ENCODE data around the gene NR1I2. TPM values are rescaled to one million over a fixed set of nuclear protein-coding genes. Genes with fewer than 3 reads are reported as not detected.

The NR1I2 gene
- polyA plus RNA-seq, 3 donors = 0.07 TPM; not detected in 2

DNA sequence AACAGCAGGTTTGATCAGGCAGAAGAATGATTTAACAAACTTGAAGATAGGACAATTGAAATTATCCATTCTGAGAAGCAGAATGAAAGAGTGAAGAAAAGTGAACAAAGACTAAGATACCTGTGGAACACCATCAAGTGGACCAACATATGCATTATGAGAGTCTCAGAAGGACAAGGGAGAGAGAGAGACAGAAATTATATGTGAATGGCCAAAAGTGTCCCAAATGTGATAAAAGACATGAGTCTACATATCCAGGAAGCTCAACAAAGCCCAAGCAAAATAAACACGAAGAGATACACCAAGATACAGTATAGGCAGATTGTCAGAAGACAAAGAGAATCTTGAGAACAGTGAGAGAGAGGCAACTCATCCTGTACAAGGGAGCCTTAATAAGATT, 5.6 kb upstream of the NR1I2 start:
- Histone ChIP-seq H3K4me3 (replicated peaks in 1 of 3; ENCODE audit: low read depth in 2 of 3, low read length in 3 of 3) (no peak overlapping the region), H3K27me3 (ENCODE audit: control insufficient read depth in 2 of 2, insufficient read depth in 2 of 2, low read length in 2 of 2) (no peaks in the 10 kb centered on the region), H3K27ac (ENCODE audit: low read depth in 1 of 2, low read length in 2 of 2) (no peak overlapping the region), H2AFZ (ENCODE audit: insufficient read depth, low read depth, low read length, poor library complexity, severe bottlenecking) (no peak overlapping the region), H3K4me2 (replicated peaks; ENCODE audit: extremely low read depth, low read length, poor library complexity, severe bottlenecking) (no peak overlapping the region), H4K20me1 (ENCODE audit: insufficient read depth, low read length) (no peaks in the 10 kb centered on the region), H3K4me1 (ENCODE audit: control insufficient read depth in 1 of 2, insufficient read depth in 2 of 2, low read length in 2 of 2) (peaks cover 16 to 17% of the 10 kb centered on the region in 2 donors), H3K79me2 (ENCODE audit: insufficient read depth, low read length) (no peaks in the 10 kb centered on the region), H3K9me3 (replicated peaks in 1 of 2; ENCODE audit: control insufficient read depth in 1 of 2, insufficient read depth in 1 of 2, low read length in 2 of 2) (no peaks in the 10 kb centered on the region), H3K36me3 (replicated peaks in 1 of 2; ENCODE audit: control insufficient read depth in 1 of 2, insufficient read depth in 2 of 2, low read length in 2 of 2) (no peaks in the 10 kb centered on the region), H3K9ac (ENCODE audit: insufficient read depth, low read length, poor library complexity, severe bottlenecking) (no peak overlapping the region)
- TF ChIP-seq, protein P1, sequence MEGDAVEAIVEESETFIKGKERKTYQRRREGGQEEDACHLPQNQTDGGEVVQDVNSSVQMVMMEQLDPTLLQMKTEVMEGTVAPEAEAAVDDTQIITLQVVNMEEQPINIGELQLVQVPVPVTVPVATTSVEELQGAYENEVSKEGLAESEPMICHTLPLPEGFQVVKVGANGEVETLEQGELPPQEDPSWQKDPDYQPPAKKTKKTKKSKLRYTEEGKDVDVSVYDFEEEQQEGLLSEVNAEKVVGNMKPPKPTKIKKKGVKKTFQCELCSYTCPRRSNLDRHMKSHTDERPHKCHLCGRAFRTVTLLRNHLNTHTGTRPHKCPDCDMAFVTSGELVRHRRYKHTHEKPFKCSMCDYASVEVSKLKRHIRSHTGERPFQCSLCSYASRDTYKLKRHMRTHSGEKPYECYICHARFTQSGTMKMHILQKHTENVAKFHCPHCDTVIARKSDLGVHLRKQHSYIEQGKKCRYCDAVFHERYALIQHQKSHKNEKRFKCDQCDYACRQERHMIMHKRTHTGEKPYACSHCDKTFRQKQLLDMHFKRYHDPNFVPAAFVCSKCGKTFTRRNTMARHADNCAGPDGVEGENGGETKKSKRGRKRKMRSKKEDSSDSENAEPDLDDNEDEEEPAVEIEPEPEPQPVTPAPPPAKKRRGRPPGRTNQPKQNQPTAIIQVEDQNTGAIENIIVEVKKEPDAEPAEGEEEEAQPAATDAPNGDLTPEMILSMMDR (IDR thresholded peaks at IDR 0.05) = no peak
- Mint-ChIP-seq H3K4me3 (no peak overlapping the region), H3K9me3 (peaks cover 0 to 7% (median 5%) of the 10 kb centered on the region in 7 donors), H3K36me3 (no peaks in the 10 kb centered on the region), H3K4me1 (peaks cover 26% of the 10 kb centered on the region), H3K27ac (no peak overlapping the region), H3K27me3 (ENCODE audit: low read depth in 3 of 3) (no peaks in the 10 kb centered on the region)
- intact Hi-C loops (cut with micrococcal nuclease) = no loop called here
- no peak for DNase-seq
- WGBS (ENCODE audit: insufficient coverage) = no CpG with 5 or more reads among the region's 1 CpG

DNA sequence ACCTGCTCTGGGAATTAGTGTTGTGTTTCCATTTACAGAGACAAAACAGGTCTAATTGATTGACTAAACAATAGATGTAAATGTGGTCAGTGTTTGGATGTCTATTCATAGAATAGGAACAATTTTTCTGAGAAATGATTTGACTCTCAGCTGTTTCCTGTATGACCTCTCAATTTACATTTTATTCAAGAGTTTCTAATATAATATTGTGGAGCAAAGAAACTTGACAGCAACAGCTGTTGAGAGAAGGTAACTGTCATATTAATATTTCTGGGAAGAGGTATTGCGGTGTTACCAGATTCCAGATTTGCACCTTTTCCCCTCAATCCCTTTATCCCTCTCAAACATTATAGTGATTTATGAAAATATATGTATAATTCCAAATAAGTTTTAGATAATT, 3.7 kb upstream of the NR1I2 start:
- DNase-seq = no peak
- Histone ChIP-seq H3K9me3 (replicated peaks in 1 of 2; ENCODE audit: control insufficient read depth in 1 of 2, insufficient read depth in 1 of 2, low read length in 2 of 2) (no peaks in the 10 kb centered on the region), H3K27me3 (ENCODE audit: control insufficient read depth in 2 of 2, insufficient read depth in 2 of 2, low read length in 2 of 2) (no peaks in the 10 kb centered on the region), H3K9ac (ENCODE audit: insufficient read depth, low read length, poor library complexity, severe bottlenecking) (no peak overlapping the region), H3K4me1 (ENCODE audit: control insufficient read depth in 1 of 2, insufficient read depth in 2 of 2, low read length in 2 of 2) (peaks cover 20% of the 10 kb centered on the region in 2 donors), H3K4me2 (replicated peaks; ENCODE audit: extremely low read depth, low read length, poor library complexity, severe bottlenecking) (no peak overlapping the region), H3K79me2 (ENCODE audit: insufficient read depth, low read length) (no peaks in the 10 kb centered on the region), H4K20me1 (ENCODE audit: insufficient read depth, low read length) (no peaks in the 10 kb centered on the region), H3K36me3 (replicated peaks in 1 of 2; ENCODE audit: control insufficient read depth in 1 of 2, insufficient read depth in 2 of 2, low read length in 2 of 2) (no peaks in the 10 kb centered on the region), H3K27ac (ENCODE audit: low read depth in 1 of 2, low read length in 2 of 2) (no peak overlapping the region), H2AFZ (ENCODE audit: insufficient read depth, low read depth, low read length, poor library complexity, severe bottlenecking) (no peak overlapping the region), H3K4me3 (replicated peaks in 1 of 3; ENCODE audit: low read depth in 2 of 3, low read length in 3 of 3) (no peak overlapping the region)
- intact Hi-C loops (cut with micrococcal nuclease) = no loop called here
- H3K27ac Mint-ChIP-seq = no peak overlapping the region
- no CpG with 5 or more reads among the region's 1 CpG for WGBS (ENCODE audit: insufficient coverage)
- H3K9me3 Mint-ChIP-seq = peaks cover 0 to 7% (median 5%) of the 10 kb centered on the region in 7 donors
- no peak overlapping the region for H3K4me3 Mint-ChIP-seq
- TF ChIP-seq, protein P1 (IDR thresholded peaks at IDR 0.05) = no peak
- peaks cover 32% of the 10 kb centered on the region for H3K4me1 Mint-ChIP-seq
- no peaks in the 10 kb centered on the region for H3K36me3 Mint-ChIP-seq
- no peaks in the 10 kb centered on the region for H3K27me3 Mint-ChIP-seq (ENCODE audit: low read depth in 3 of 3)
